Liver (tissue), 9 donors: ENCODE measurements around the gene NDUFAF5. TPM values are rescaled to one million over a fixed set of nuclear protein-coding genes. Genes with fewer than 3 reads are reported as not detected.

Experiments used
- DNase-seq: peaks from one replicate; pipeline ENCODE4 v3.0.0-alpha.2; 2017; ENCODE audit warnings: low spot score
- H3K27ac ChIP-seq, 2 donors: one replicate each; pipeline ENCODE4 v1.7.0; 2013; ENCODE audit warnings: inconsistent platforms in 2 of 2, low read length in 2 of 2, control low read depth in 1 of 2, low read depth in 1 of 2, mild to moderate bottlenecking in 1 of 2
- H3K27me3 ChIP-seq, 4 donors: one replicate each; pipeline versions ENCODE4 v1.6.1 to v1.7.0; 2013; ENCODE audit warnings: low read length in 3 of 4, inconsistent platforms in 1 of 4, mild to moderate bottlenecking in 1 of 4, moderate library complexity in 1 of 4; ENCODE audit not compliant: control insufficient read depth in 4 of 4, insufficient read depth in 4 of 4
- H3K36me3 ChIP-seq, 4 donors: one replicate each; pipeline versions ENCODE4 v1.6.1 to v1.7.0; 2013; ENCODE audit warnings: low read length in 3 of 4, mild to moderate bottlenecking in 3 of 4, low read depth in 1 of 4, moderate library complexity in 1 of 4; ENCODE audit not compliant: control insufficient read depth in 4 of 4, insufficient read depth in 3 of 4
- H3K4me1 ChIP-seq, 4 donors: one replicate each; pipeline versions ENCODE4 v1.6.1 to v1.7.0; 2013; ENCODE audit warnings: low read length in 3 of 4, mild to moderate bottlenecking in 3 of 4, moderate library complexity in 1 of 4; ENCODE audit not compliant: control insufficient read depth in 4 of 4, insufficient read depth in 4 of 4
- H3K4me3 ChIP-seq, 3 donors: one replicate each; pipeline versions ENCODE4 v1.6.1 to v1.7.0; 2013; ENCODE audit warnings: low read length in 3 of 3, control low read depth in 1 of 3, low read depth in 1 of 3, mild to moderate bottlenecking in 1 of 3
- H3K9ac ChIP-seq, 2 donors: one replicate each; pipeline ENCODE4 v1.7.0; 2013; ENCODE audit warnings: low read length in 2 of 2, mild to moderate bottlenecking in 2 of 2, moderate library complexity in 2 of 2, control low read depth in 1 of 2, low read depth in 1 of 2
- H3K9me3 ChIP-seq, 4 donors: one replicate each; pipeline versions ENCODE4 v1.6.1 to v1.7.0; 2013; ENCODE audit warnings: low read length in 3 of 4; ENCODE audit not compliant: control insufficient read depth in 4 of 4
- EGR1 ChIP-seq, 2 donors: IDR thresholded peaks; 2 replicates each; pipeline ENCODE4 v1.6.1; 2016 to 2018; ENCODE audit warnings: antibody characterized with exemption in 2 of 2, low read depth in 2 of 2
- FOXA1 ChIP-seq: IDR thresholded peaks from 2 replicates; pipeline ENCODE4 v1.6.1; 2016; ENCODE audit warnings: antibody characterized with exemption
- FOXA2 ChIP-seq: IDR thresholded peaks from 2 replicates; pipeline ENCODE4 v1.6.1; 2016; ENCODE audit warnings: antibody characterized with exemption
- GABPA ChIP-seq, 2 donors: IDR thresholded peaks in 1 of 2; conservative IDR thresholded peaks in 1 of 2; 2 replicates each; pipeline ENCODE4 v1.6.1; 2016; ENCODE audit warnings: antibody characterized with exemption in 2 of 2, mild to moderate bottlenecking in 1 of 2, moderate library complexity in 1 of 2
- HNF4A ChIP-seq, 2 donors: conservative IDR thresholded peaks; 2 replicates each; pipeline ENCODE4 v1.6.1; 2016; ENCODE audit warnings: antibody characterized with exemption in 2 of 2, mild to moderate bottlenecking in 2 of 2
- HNF4G ChIP-seq: IDR thresholded peaks from 2 replicates; pipeline ENCODE4 v1.6.1; 2016; ENCODE audit warnings: antibody characterized with exemption
- JUND ChIP-seq, 2 donors: IDR thresholded peaks; 2 replicates each; pipeline ENCODE4 v1.6.1; 2016; ENCODE audit warnings: antibody characterized with exemption in 2 of 2
- MAX ChIP-seq: IDR thresholded peaks from 2 replicates; pipeline ENCODE4 v1.6.1; 2016; ENCODE audit warnings: antibody characterized with exemption
- NR2F2 ChIP-seq: IDR thresholded peaks from 2 replicates; pipeline ENCODE4 v1.6.1; 2016; ENCODE audit warnings: antibody characterized with exemption
- RAD21 ChIP-seq, 2 donors: IDR thresholded peaks; 2 replicates each; pipeline ENCODE4 v1.6.1; 2016; ENCODE audit warnings: antibody characterized with exemption in 2 of 2, mild to moderate bottlenecking in 2 of 2
- REST ChIP-seq: IDR thresholded peaks from 2 replicates; pipeline ENCODE4 v1.6.1; 2016; ENCODE audit warnings: antibody characterized with exemption, mild to moderate bottlenecking
- RXRA ChIP-seq, 2 donors: IDR thresholded peaks; 2 replicates each; pipeline ENCODE4 v1.6.1; 2017 to 2018; ENCODE audit warnings: antibody characterized with exemption in 2 of 2, mild to moderate bottlenecking in 1 of 2
- SP1 ChIP-seq: IDR thresholded peaks from 2 replicates; pipeline ENCODE4 v1.6.1; 2018; ENCODE audit warnings: antibody characterized with exemption, mild to moderate bottlenecking
- TAF1 ChIP-seq: conservative IDR thresholded peaks from 2 replicates; pipeline ENCODE4 v1.6.1; 2016; ENCODE audit warnings: antibody characterized with exemption, mild to moderate bottlenecking
- YY1 ChIP-seq: IDR thresholded peaks from 2 replicates; pipeline ENCODE4 v1.6.1; 2016; ENCODE audit warnings: antibody characterized with exemption, mild to moderate bottlenecking
- WGBS: extraction: QIAGEN DNeasy Blood & Tissue Kit; methylation state at CpG from one replicate; pipeline ENCODE4 v1.1.7; 2013; 5-methylcytosine and 5-hydroxymethylcytosine counted together
- polyA plus RNA-seq, 2 donors: library from polyadenylated mRNA; stranded (reverse) in 1 of 2; unstranded in 1 of 2; fragments of 200-250 nt in 1 of 2; fragments of >200 nt in 1 of 2; fragmentation: Nextera tagmentation in 1 of 2; extraction: Ambion mirVana in 1 of 2; gene quantifications; one replicate each; pipeline versions ENCODE4 v1.2.1 to v1.2.3, GENCODE V29; 2013 to 2015
- total RNA-seq, 2 donors: library from RNA; depleted of rRNA; stranded (reverse); fragments of >200 nt; gene quantifications; one replicate each; pipeline ENCODE4 v1.2.3, GENCODE V29; 2014
- TF ChIP-seq, protein P1 (sequence below): fragments of 150-350 bp; IDR thresholded peaks from 2 replicates; pipeline ENCODE4 v1.5.1; 2017; ENCODE audit warnings: improper control_type of control experiment, low read depth, low read length; ENCODE audit not compliant: missing input control
- TF ChIP-seq, protein P2 (sequence below): IDR thresholded peaks from 2 replicates; pipeline ENCODE4 v1.6.1; 2016; ENCODE audit warnings: antibody characterized with exemption
- TF ChIP-seq, protein P3 (sequence below): IDR thresholded peaks from 2 replicates; pipeline ENCODE4 v1.6.1; 2016; ENCODE audit warnings: antibody characterized with exemption
- donor health status: healthy.
- donor health status: healthy.
- donor health status: healthy.
- donor health status: healthy.
- donor health status: healthy.

NDUFAF5 gene
- total and polyA plus RNA-seq, 4 donors, result 6.6 to 15.9 (median 12.3) TPM

DNA sequence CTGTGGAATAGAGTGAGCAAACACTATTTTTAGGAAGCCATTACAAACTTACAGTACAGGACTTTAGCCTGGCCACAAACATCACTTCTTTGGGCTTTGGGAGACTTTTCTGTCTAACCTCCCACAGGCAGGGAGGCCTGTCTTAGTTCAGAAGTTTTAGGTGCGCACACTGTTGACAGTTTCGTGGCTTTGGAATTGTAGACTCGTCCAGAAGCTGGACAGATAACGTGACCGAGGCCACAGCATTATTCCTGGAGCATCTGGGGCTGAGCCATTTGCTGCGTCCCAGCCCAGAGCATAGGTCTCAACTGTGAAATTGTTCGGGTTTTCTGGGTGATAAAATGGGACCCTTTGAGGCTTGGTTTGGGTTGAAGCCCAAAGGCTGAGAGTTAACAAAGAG, 53.8 kb downstream of the NDUFAF5 start:
- DNase-seq, result no peak
- Histone ChIP-seq H3K9ac (no peak overlapping the region), H3K27me3 (peaks cover 0 to 3% (median 0%) of the 10 kb centered on the region in 4 donors), H3K36me3 (no peaks in the 10 kb centered on the region), H3K9me3 (no peaks in the 10 kb centered on the region), H3K27ac (no peak overlapping the region), H3K4me3 (no peak overlapping the region), H3K4me1 (no peaks in the 10 kb centered on the region)
- TF ChIP-seq NR2F2, result no peak
- no peak for TF ChIP-seq SP1
- TF ChIP-seq FOXA1, result no peak
- no peak for TF ChIP-seq GABPA (IDR thresholded peaks at IDR 0.05 in 1 of 2, conservative IDR thresholded peaks at IDR 0.05 in 1 of 2)
- TF ChIP-seq, protein P1, sequence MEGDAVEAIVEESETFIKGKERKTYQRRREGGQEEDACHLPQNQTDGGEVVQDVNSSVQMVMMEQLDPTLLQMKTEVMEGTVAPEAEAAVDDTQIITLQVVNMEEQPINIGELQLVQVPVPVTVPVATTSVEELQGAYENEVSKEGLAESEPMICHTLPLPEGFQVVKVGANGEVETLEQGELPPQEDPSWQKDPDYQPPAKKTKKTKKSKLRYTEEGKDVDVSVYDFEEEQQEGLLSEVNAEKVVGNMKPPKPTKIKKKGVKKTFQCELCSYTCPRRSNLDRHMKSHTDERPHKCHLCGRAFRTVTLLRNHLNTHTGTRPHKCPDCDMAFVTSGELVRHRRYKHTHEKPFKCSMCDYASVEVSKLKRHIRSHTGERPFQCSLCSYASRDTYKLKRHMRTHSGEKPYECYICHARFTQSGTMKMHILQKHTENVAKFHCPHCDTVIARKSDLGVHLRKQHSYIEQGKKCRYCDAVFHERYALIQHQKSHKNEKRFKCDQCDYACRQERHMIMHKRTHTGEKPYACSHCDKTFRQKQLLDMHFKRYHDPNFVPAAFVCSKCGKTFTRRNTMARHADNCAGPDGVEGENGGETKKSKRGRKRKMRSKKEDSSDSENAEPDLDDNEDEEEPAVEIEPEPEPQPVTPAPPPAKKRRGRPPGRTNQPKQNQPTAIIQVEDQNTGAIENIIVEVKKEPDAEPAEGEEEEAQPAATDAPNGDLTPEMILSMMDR, result no peak
- TF ChIP-seq JUND (IDR thresholded peaks at IDR 0.05), result no peak
- TF ChIP-seq YY1, result no peak
- no peak for TF ChIP-seq HNF4A (conservative IDR thresholded peaks at IDR 0.05)
- no peak for TF ChIP-seq REST
- TF ChIP-seq RAD21 (IDR thresholded peaks at IDR 0.05), result no peak
- TF ChIP-seq HNF4G, result no peak
- TF ChIP-seq, protein P2, sequence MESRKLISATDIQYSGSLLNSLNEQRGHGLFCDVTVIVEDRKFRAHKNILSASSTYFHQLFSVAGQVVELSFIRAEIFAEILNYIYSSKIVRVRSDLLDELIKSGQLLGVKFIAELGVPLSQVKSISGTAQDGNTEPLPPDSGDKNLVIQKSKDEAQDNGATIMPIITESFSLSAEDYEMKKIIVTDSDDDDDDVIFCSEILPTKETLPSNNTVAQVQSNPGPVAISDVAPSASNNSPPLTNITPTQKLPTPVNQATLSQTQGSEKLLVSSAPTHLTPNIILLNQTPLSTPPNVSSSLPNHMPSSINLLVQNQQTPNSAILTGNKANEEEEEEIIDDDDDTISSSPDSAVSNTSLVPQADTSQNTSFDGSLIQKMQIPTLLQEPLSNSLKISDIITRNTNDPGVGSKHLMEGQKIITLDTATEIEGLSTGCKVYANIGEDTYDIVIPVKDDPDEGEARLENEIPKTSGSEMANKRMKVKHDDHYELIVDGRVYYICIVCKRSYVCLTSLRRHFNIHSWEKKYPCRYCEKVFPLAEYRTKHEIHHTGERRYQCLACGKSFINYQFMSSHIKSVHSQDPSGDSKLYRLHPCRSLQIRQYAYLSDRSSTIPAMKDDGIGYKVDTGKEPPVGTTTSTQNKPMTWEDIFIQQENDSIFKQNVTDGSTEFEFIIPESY, result no peak
- TF ChIP-seq TAF1, result no peak
- TF ChIP-seq FOXA2, result no peak
- TF ChIP-seq MAX, result no peak
- TF ChIP-seq, protein P3, sequence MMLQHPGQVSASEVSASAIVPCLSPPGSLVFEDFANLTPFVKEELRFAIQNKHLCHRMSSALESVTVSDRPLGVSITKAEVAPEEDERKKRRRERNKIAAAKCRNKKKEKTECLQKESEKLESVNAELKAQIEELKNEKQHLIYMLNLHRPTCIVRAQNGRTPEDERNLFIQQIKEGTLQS, result no peak
- TF ChIP-seq RXRA (IDR thresholded peaks at IDR 0.05), result no peak
- TF ChIP-seq EGR1 (IDR thresholded peaks at IDR 0.05; ENCODE audit: low read depth in 2 of 2), result no peak
- WGBS, result 84% methylated on average over 7 of the region's 7 CpGs
